HCEC 1CT (cell line): ENCODE data around the gene ARHGAP15.

ENCODE experiments used
- DNase-seq: peaks from one replicate; pipeline ENCODE4 v3.0.0-alpha.2; 2017

ARHGAP15 gene

GRCh38 chr2:143702931-143703330 is 573.7 kb downstream of the ARHGAP15 start:
- DNase-seq, result no peak

GRCh38 chr2:143704451-143705106 is 575.4 kb downstream of the ARHGAP15 start:
- no peak for DNase-seq

GRCh38 chr2:143705108-143705707 is 576.0 kb downstream of the ARHGAP15 start:
- peak; percentile 33 for DNase-seq

GRCh38 chr2:143706354-143706753 is 577.1 kb downstream of the ARHGAP15 start:
- DNase-seq, result peak; percentile 34

GRCh38 chr2:143708682-143709081 is 579.5 kb downstream of the ARHGAP15 start:
- DNase-seq, result no peak

- no peak for DNase-seq
These were observed 581.0 kb downstream of the ARHGAP15 start for GRCh38 chr2:143710196-143710595.

GRCh38 chr2:143710879-143711278 is 581.7 kb downstream of the ARHGAP15 start:
- no peak for DNase-seq

GRCh38 chr2:143716522-143716921 is 587.3 kb downstream of the ARHGAP15 start:
- DNase-seq, result no peak

GRCh38 chr2:143717053-143717452 is 587.8 kb downstream of the ARHGAP15 start:
- DNase-seq, result peak; percentile 5

GRCh38 chr2:143717536-143718168 is 588.4 kb downstream of the ARHGAP15 start:
- peak; percentile 47 for DNase-seq

GRCh38 chr2:143718745-143719144 is 589.5 kb downstream of the ARHGAP15 start:
- DNase-seq, result no peak

GRCh38 chr2:143719406-143719805 is 590.2 kb downstream of the ARHGAP15 start:
- no peak for DNase-seq

- DNase-seq, result no peak
These were observed 591.0 kb downstream of the ARHGAP15 start for GRCh38 chr2:143720095-143720664.

GRCh38 chr2:143725400-143725799 is 596.2 kb downstream of the ARHGAP15 start:
- no peak for DNase-seq

GRCh38 chr2:143726151-143726845 is 597.1 kb downstream of the ARHGAP15 start:
- DNase-seq, result no peak

- DNase-seq, result no peak
These were observed 599.3 kb downstream of the ARHGAP15 start for GRCh38 chr2:143728498-143728897.

- no peak for DNase-seq
These were observed 600.1 kb downstream of the ARHGAP15 start for GRCh38 chr2:143729296-143729814.

- peak; percentile 43 for DNase-seq
These were observed 601.1 kb downstream of the ARHGAP15 start for GRCh38 chr2:143730155-143730952.

GRCh38 chr2:143730953-143731260 is 601.7 kb downstream of the ARHGAP15 start:
- DNase-seq, result no peak

GRCh38 chr2:143732076-143732475 is 602.9 kb downstream of the ARHGAP15 start:
- no peak for DNase-seq

- no peak for DNase-seq
These were observed 603.7 kb downstream of the ARHGAP15 start for GRCh38 chr2:143732871-143733270.

- no peak for DNase-seq
These were observed 605.3 kb downstream of the ARHGAP15 start for GRCh38 chr2:143734507-143734906.
